Stomach (tissue), 19 donors: ENCODE data around the gene OR52E5. TPM values are rescaled to one million over a fixed set of nuclear protein-coding genes. Genes with fewer than 3 reads are reported as not detected.

Experiments used
- DNase-seq, 2 donors: peaks; one replicate each; pipeline versions ENCODE4 v3.0.0 to v3.0.0-alpha.2; 2013 to 2019
- H3K27ac ChIP-seq, 5 donors: fragments of 200-600 bp in 4 of 5; sonication (generic) in 4 of 5; one replicate each; pipeline ENCODE4 v1.5.1; 2013 to 2019; ENCODE audit warnings: mild to moderate bottlenecking in 1 of 5, moderate library complexity in 1 of 5
- H3K27me3 ChIP-seq, 3 donors: fragments of 200-600 bp; sonication (generic); one replicate each; pipeline ENCODE4 v1.5.1; 2017 to 2019; ENCODE audit warnings: mixed run types in 1 of 3
- H3K36me3 ChIP-seq, 4 donors: fragments of 200-600 bp; sonication (generic); 1 replicate in 3 of 4; 2 replicates in 1 of 4; pipeline ENCODE4 v1.5.1; 2016 to 2019
- H3K4me1 ChIP-seq, 4 donors: fragments of 200-600 bp; sonication (generic); one replicate each; pipeline ENCODE4 v1.5.1; 2016 to 2019
- H3K4me3 ChIP-seq, 4 donors: fragments of 200-600 bp; sonication (generic) in 3 of 4; one replicate each; pipeline ENCODE4 v1.5.1; 2016 to 2019; ENCODE audit warnings: mild to moderate bottlenecking in 1 of 4
- H3K9me3 ChIP-seq, 4 donors: fragments of 200-600 bp; sonication (generic); one replicate each; pipeline ENCODE4 v1.5.1; 2016 to 2019
- EP300 ChIP-seq: sonication (generic); formaldehyde crosslinking; IDR thresholded peaks from one replicate; pipeline ENCODE4 v1.6.1; 2017; ENCODE audit warnings: antibody characterized with exemption
- POLR2A ChIP-seq, 4 donors: fragments of 450-650 bp; IDR thresholded peaks; one replicate each; pipeline ENCODE4 v1.6.1; 2016; ENCODE audit warnings: antibody characterized with exemption in 4 of 4, control low read depth in 2 of 4, mild to moderate bottlenecking in 1 of 4, moderate library complexity in 1 of 4
- POLR2AphosphoS5 ChIP-seq, 3 donors: sonication (generic); formaldehyde crosslinking; IDR thresholded peaks; one replicate each; pipeline ENCODE4 v1.6.1; 2016; ENCODE audit warnings: antibody characterized with exemption in 3 of 3
- WGBS, 5 donors: extraction: QIAGEN DNeasy Blood & Tissue Kit in 3 of 5; methylation state at CpG; one replicate each; pipeline versions ENCODE4 v1.1.5 to v1.1.7; 2013 to 2018; 5-methylcytosine and 5-hydroxymethylcytosine counted together
- intact Hi-C: fragments of 100-400 bp; cut with DNase I; formaldehyde crosslinking; loops from one replicate; pipeline ENCODE4 v1.15.1; 2023; ENCODE audit warnings: low total_unique reads
- long read RNA-seq, 10 donors: transcript quantifications; one replicate each; lab custom pipeline, GENCODE V29; 2026
- polyA plus RNA-seq, 3 donors: library from polyadenylated mRNA; stranded (reverse); fragments of 200-250 nt; gene quantifications; one replicate each; pipeline ENCODE4 v1.2.3, GENCODE V29; 2013
- total RNA-seq, 5 donors: library from RNA; depleted of rRNA; stranded (reverse); fragments of >200 nt; gene quantifications; one replicate each; pipeline versions ENCODE4 v1.1.0 to v1.2.3, GENCODE V29; 2014 to 2016
- TF ChIP-seq, protein P1 (sequence below), 7 experiments: fragments of 450-650 bp in 4 of 7; fragments of 200-600 bp in 3 of 7; sonication (generic) in 3 of 7; IDR thresholded peaks; one replicate each; pipeline ENCODE4 v1.5.1; 2016 to 2019; ENCODE audit warnings: antibody characterized with exemption in 7 of 7, control low read depth in 2 of 7, mild to moderate bottlenecking in 1 of 7
- donor health status: healthy with polysubstance abuse.
- donor health status: Bipolar disorder and iron deficiency.
- donor health status: healthy.

Gene OR52E5
- total RNA-seq (not detected), polyA plus RNA-seq (not detected)
- long read RNA-seq, donor 1 = 0 reads
- long read RNA-seq, donor 2 = 0 reads
- long read RNA-seq, donor 3 = 0 reads
- long read RNA-seq, donor 4 = 0 reads
- long read RNA-seq, donor 5 = 0 reads
- long read RNA-seq, donor 6 = 0 reads
- long read RNA-seq, donor 7 = 0 reads
- long read RNA-seq, donor 8 = 0 reads
- long read RNA-seq, donor 9 = 0 reads
- long read RNA-seq, donor 10 = 0 reads

DNA sequence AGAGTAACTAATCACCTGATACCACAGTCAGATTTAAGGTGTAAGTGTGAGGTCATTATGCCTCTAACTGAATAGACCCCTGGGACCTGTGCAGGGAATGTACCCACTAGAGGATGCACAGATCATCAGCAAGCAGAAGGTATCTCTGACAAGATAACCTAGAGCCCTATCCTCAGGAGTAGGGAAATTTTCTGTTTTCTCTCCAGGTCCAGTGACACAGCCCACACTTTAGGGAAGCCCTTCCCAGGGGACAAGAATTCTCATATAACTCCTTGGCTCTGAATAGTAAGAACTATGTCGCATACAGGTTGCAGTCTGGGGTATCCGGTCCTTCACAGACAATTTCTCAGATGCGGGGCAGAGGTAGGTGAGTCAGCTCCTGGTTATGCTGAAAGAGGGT lies at the start of gene OR52E5:
OR52E5 (plus strand) TSS at position 301 of the 400 bp plus-strand sequence. CDS start 7,569 bp downstream, outside the sequence.
- TF ChIP-seq POLR2A (IDR thresholded peaks at IDR 0.05) (no peak), POLR2AphosphoS5 (IDR thresholded peaks at IDR 0.05) (no peak), EP300 (no peak)
- TF ChIP-seq, protein P1, sequence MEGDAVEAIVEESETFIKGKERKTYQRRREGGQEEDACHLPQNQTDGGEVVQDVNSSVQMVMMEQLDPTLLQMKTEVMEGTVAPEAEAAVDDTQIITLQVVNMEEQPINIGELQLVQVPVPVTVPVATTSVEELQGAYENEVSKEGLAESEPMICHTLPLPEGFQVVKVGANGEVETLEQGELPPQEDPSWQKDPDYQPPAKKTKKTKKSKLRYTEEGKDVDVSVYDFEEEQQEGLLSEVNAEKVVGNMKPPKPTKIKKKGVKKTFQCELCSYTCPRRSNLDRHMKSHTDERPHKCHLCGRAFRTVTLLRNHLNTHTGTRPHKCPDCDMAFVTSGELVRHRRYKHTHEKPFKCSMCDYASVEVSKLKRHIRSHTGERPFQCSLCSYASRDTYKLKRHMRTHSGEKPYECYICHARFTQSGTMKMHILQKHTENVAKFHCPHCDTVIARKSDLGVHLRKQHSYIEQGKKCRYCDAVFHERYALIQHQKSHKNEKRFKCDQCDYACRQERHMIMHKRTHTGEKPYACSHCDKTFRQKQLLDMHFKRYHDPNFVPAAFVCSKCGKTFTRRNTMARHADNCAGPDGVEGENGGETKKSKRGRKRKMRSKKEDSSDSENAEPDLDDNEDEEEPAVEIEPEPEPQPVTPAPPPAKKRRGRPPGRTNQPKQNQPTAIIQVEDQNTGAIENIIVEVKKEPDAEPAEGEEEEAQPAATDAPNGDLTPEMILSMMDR (IDR thresholded peaks at IDR 0.05) = no peak

DNA sequence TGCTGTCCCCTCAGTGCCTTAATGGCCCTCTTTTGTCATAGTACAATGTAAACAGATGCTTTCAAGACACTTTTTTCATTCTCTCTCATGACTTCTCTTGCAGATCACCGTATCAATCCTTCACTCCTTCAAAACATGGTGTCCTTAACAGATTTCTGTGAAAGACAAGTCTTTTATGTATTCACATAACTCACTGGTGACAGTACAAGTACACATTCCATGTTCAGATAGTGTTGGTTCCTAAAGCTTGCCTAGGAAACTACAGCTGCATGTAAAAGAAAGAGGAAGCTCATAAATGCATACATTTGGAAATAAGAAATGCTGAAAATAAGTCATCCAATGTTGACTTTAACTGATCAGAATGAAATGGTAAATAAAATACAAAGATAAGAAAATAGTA lies 46.3 kb upstream of the OR52E5 start:
- no peaks in the 10 kb centered on the region for H3K36me3 ChIP-seq
- no peaks in the 10 kb centered on the region for H3K4me1 ChIP-seq
- no peak for DNase-seq
- no peaks in the 10 kb centered on the region for H3K27me3 ChIP-seq
- WGBS, 5 donors = 30 to 54% (median 52%) methylated on average over 1 of the region's 1 CpG
- TF ChIP-seq, protein P1 (IDR thresholded peaks at IDR 0.05) = no peak
- H3K9me3 ChIP-seq = no peaks in the 10 kb centered on the region
- no peak overlapping the region for H3K27ac ChIP-seq
- H3K4me3 ChIP-seq = no peak overlapping the region
- intact Hi-C loops = no loop called here

More for the DNA sequence above, at the start of gene OR52E5:
- Histone ChIP-seq H3K27me3 (no peaks in the 10 kb centered on the region), H3K9me3 (no peaks in the 10 kb centered on the region), H3K4me1 (no peaks in the 10 kb centered on the region), H3K4me3 (no peak within 1 kb of the TSS), H3K27ac (no peak within 1 kb of the TSS), H3K36me3 (no peaks in the 10 kb centered on the region)
- WGBS, 5 donors = 77 to 91% (median 87%) methylated on average over 3 of the region's 3 CpGs
- intact Hi-C loops = no loop called here
- no peak for DNase-seq

DNA sequence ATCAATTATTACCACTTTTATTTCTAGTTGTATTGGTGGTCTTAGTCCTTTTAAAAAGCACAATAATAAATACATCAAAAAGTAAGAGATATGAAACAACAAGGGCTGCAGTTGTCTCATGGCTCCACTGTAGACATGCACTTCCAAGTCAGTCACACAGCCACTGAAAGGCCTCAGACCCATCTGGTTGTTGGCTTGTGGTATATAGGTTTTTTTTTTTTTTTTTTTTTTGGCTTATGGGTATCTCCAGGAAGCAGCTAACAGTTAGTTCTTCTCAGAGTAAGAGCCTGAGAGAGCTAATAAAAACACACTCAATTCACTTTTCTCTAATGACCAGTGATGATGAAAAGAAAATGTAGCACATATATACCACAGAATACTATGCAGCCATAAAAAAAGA lies 45.3 kb upstream of the OR52E5 start:
- no peak overlapping the region for H3K4me3 ChIP-seq
- TF ChIP-seq POLR2AphosphoS5 (IDR thresholded peaks at IDR 0.05) = no peak
- no peak for TF ChIP-seq POLR2A (IDR thresholded peaks at IDR 0.05)
- TF ChIP-seq, protein P1 (IDR thresholded peaks at IDR 0.05) = no peak
- TF ChIP-seq EP300 = no peak
- H3K9me3 ChIP-seq = no peaks in the 10 kb centered on the region
- H3K27me3 ChIP-seq = no peaks in the 10 kb centered on the region
- no peak for DNase-seq
- H3K36me3 ChIP-seq = no peaks in the 10 kb centered on the region
- intact Hi-C loops = no loop called here
- no peak overlapping the region for H3K27ac ChIP-seq
- H3K4me1 ChIP-seq = no peaks in the 10 kb centered on the region

DNA sequence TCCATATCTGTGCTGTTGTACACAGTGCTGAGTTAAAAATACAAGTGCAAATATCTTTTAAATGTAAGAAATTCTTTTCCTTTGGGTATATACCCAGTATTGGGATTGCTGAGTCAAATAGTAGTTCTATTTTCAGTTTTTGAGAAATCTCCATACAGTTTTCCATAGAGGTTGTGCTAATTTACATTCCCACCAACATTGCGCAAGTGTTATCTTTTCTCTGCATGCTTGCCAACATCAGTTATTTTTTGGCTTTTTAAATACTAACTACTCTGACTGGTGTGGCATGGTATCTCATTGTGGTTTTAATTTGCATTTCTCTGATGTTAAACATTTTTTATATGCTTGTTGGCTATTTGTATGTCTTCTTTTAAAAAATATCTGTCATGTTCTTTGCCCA lies 42.0 kb upstream of the OR52E5 start:
- H3K4me3 ChIP-seq = no peak overlapping the region
- 87 to 97% (median 89%) methylated on average over 1 of the region's 1 CpG for WGBS, 5 donors
- no peak for DNase-seq
- H3K27ac ChIP-seq = no peak overlapping the region
- no peaks in the 10 kb centered on the region for H3K4me1 ChIP-seq
- H3K36me3 ChIP-seq = no peaks in the 10 kb centered on the region
- H3K9me3 ChIP-seq = peaks cover 0 to 6% (median 0%) of the 10 kb centered on the region in 4 donors
- TF ChIP-seq POLR2AphosphoS5 (IDR thresholded peaks at IDR 0.05) (no peak), POLR2A (IDR thresholded peaks at IDR 0.05) (no peak), EP300 (no peak)
- TF ChIP-seq, protein P1 (IDR thresholded peaks at IDR 0.05) = no peak
- no peaks in the 10 kb centered on the region for H3K27me3 ChIP-seq
- intact Hi-C loops = no loop called here
